HG02938 (cell line): ENCODE results near the gene EXOC3L2.
"Not testable (repeated sequence)": the region's sequence is repeated elsewhere in the genome, so short reads cannot be mapped to it uniquely, and the experiment has no call there.

Experiments
- ATAC-seq: cut with Tn5 transposase; IDR thresholded peaks from one replicate; pipeline ENCODE4 v1.9.1; 2021; ENCODE audit warnings: mild to moderate bottlenecking, moderate library complexity; ENCODE audit not compliant: unreplicated experiment

EXOC3L2 gene

GRCh38 chr19:45256836-45257235, 11.6 kb upstream of the EXOC3L2 start:
- no peak for ATAC-seq

- no peak for ATAC-seq
Measured at GRCh38 chr19:45255611-45256157, 10.5 kb upstream of the EXOC3L2 start.

GRCh38 chr19:45254044-45254531, 8.9 kb upstream of the EXOC3L2 start:
- no peak for ATAC-seq

- ATAC-seq: no peak
Measured at GRCh38 chr19:45253396-45254027, 8.3 kb upstream of the EXOC3L2 start.

DNA sequence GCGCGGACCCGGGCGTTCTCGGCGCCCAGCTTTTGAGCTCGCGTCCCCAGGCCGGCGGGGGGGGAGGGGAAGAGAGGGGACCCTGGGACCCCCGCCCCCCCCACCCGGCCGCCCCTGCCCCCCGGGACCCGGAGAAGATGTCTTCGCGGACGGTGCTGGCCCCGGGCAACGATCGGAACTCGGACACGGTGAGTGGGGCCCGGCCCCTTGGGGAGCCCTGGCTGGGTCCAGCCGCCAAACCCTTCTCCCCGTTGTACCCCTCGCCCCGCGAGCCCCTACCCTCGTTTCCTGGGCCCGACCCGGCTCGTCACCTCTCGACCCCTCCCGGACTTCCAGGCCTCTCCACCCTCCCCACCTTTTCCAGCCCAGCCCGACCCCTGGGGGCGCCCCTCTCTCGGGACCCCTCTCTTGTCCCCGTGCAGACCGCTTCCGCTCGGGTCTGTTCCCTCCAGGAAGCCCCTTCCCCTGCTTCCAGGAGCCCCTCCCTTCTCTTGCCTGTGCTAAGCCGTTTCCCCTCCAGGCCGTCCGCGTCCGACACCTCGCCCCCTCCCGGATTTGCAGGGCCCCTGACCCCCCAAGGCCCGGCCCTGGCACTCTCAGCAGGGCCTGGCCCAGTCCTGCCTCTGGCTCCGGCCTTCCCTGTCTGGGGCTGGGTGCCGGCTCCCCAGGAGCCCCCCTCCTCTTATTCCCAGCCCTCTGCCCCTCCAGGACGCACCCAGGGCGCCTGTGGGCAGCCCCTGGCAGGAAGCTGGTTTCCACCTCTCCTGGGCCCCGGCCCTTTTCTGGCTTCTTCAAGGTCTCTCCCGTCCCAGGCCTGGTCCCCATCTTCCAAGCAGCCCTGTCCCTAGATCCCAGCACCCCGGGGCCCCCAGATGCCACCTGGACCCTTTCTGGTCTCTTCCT, 6.5 kb upstream of the EXOC3L2 start:
- ATAC-seq: no peak

GRCh38 chr19:45250832-45251451, 5.7 kb upstream of the EXOC3L2 start, which contains the start of gene MARK4:
TSS of gene MARK4 (plus strand) at chr19:45251271. CDS start at chr19:45251589, 318 bp downstream.
- ATAC-seq: no peak

DNA sequence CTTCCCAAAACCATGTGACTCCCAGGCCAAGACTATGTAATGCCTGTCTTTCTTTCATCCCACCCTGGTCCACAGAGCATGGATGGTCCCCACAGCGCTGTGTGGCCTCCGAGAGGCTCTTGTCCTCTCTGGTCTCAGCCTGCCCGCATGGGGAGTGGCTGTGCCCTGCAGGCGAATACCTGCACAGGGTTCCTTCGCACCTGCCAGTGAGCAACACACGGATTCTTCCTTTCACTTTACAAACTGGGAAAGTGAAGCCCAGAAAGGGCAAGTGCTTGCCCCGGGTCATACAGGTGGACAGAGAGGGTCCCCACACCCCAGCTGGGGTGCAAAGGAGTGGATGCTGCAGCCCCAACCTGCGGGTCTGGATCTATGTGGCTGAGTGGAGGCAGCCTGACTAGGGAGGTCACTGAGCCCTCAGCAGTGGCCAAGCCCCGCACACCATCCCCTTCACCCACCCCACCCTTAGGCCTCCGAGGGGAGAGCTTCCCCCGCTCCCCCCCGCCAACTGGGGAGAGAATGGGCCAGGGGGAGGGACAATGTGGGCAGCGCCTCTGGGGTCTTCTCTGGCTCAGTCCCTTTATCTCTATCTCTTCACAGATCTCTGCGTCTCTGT, 5.1 kb upstream of the EXOC3L2 start:
- no peak for ATAC-seq

DNA sequence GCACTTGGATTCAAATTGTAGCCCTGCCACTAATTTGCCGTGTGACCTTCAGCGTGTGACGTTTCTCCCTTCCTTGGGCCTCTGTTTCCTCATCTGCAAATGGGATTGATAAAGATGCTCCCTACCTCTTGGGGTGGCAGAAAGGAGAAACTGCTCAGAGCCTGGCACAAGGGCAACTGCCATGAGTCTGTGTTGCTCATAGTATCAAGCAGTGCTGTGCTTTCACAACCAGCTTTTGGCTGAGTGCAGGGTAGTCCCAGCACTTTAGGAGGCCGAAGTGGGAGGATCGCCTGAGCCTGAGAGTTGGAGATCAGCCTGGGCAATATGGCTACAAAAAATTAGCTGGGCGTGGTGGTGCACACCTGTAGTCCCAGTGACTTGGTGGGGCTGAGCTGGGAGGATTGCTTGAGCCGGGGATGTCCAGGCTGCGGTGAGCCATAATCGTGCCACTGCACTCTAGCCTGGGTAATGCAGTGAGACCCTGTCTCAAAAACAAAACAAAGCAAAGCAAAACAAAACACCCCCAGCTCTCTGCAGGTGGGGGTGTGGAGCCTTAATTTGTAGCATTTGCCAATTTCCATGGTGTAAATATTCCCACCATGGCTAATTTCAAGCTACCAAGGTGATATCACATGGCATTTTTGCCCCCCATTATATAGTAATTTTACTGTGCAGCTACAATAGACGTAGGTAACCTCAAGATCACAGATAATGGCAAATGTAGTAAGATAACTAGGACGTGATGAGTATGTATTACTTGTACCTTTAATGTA, 4.2 kb upstream of the EXOC3L2 start:
- no peak for ATAC-seq

GRCh38 chr19:45247136-45247535, 1.9 kb upstream of the EXOC3L2 start:
- ATAC-seq: no peak

DNA sequence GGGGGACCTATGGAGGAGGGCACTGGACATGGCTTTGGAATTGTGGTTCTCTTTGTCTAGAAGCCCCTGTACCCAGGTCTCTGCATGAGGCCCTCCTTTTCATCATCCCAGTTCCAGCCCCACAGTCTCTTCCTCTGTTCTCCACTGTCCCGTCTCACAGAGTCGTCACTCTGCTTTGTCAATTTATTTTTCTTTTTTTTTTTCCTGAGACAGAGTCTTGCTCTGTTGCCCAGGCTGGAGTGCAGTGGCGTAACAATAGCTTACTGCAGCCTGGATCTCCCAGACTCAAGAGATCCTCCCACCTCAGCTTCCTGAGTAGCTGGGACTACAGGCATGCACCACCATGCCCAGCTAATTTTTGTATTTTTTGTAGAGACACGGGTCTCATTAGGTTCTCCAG, 619 bp upstream of the EXOC3L2 start:
- no peak for ATAC-seq

DNA sequence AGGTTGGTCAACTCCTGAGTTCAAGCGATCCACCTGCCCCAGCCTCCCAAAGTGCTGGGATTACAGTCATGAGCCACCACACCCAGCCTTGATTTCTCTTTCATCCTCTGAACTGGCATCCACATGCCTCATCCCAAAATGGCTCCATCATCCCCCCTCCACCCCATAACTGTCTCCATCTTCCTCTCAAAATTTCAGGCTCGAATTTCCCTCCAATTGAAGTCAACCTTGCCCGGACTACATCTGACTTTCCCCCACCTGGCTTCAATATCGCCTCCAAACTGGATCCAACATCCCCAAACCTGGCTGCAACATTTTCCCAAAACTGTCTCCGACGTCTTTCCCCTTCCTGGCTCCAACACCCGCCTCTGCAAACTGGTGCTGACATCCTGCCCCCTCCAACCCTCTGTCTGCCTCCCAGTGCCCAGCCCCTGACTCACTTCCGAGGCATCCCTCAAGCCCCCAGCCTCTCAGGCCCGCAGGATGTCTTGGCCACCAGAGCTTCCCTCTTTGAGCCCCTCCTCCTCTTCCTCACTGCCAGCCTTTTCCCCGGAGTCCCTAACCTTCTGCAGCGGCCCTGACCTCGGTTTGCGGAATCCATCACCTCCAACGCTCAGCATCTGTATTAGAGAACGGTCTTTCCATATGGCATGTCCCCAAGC, 943 bp downstream of the EXOC3L2 start:
- ATAC-seq: no peak

- ATAC-seq: no peak
Measured at GRCh38 chr19:45243144-45243732, 2.0 kb downstream of the EXOC3L2 start.

- ATAC-seq: no peak
Measured at GRCh38 chr19:45238556-45238955, 6.7 kb downstream of the EXOC3L2 start.

GRCh38 chr19:45235485-45235884, 9.7 kb downstream of the EXOC3L2 start:
- no peak for ATAC-seq

DNA sequence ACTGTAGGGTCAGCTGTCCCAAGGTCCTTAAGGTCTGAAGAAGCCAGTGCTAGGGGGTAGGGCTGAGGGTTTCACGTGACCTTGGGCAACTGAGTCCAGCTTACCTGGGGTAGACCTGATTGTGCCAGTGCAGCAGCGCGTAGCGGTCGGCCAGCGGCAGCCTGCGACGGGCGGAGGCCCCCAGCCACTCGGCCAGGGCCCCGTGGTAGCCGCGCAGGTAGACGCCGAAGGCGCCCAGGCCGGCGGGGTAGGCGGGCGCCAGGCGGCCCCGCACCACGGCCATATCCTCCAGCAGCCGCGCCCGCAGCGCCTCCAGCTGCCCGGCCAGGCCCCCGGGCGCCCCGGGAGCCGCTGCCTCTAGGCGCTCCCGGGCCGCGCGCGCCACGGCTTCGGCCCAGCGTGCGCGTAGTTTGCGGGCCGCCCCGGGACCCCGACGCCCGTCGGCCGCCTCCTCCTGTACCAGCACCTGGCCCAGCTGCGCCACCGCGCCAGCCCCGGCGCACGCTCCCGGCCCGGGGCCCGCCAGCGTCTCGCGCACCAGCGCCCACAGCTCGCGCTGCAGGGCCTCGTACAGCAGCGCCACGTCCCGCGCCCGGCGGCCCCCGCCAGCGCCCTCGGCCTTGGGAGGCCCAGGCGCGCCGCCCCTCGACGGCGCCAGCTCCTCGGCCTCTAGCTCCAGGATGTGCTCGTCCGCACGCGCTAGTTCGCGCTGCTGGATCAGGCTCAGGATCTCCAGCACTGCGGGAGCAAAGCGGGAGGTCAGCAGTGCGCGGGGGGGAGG, 10.9 kb downstream of the EXOC3L2 start:
- ATAC-seq: no peak

- ATAC-seq: no peak
Measured at GRCh38 chr19:45231891-45232290, 13.3 kb downstream of the EXOC3L2 start.

DNA sequence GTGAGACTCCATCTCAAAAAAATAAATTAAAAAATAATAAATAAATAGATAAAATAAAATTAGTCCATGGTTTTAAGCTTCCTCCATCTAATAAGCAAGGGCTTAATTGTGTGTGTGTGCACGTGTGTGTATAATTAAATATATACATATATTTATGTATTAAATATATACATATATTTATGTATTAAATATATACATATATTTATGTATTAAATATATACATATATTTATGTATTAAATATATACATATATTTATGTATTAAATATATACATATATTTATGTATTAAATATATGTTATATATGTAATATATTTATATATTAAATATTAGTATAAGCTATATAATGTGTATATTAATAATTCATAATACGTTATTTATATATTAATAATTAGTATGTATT, 16.2 kb downstream of the EXOC3L2 start:
- ATAC-seq: not testable (repeated sequence)

- ATAC-seq: no peak
Measured at GRCh38 chr19:45224645-45225044, 20.6 kb downstream of the EXOC3L2 start.
